Measurements from ENCODE around the gene MYD88.

Gene MYD88

GRCh38 chr3:38114052-38114874 is 24.2 kb upstream of the MYD88 start:
- DNase-seq: no peak

DNA sequence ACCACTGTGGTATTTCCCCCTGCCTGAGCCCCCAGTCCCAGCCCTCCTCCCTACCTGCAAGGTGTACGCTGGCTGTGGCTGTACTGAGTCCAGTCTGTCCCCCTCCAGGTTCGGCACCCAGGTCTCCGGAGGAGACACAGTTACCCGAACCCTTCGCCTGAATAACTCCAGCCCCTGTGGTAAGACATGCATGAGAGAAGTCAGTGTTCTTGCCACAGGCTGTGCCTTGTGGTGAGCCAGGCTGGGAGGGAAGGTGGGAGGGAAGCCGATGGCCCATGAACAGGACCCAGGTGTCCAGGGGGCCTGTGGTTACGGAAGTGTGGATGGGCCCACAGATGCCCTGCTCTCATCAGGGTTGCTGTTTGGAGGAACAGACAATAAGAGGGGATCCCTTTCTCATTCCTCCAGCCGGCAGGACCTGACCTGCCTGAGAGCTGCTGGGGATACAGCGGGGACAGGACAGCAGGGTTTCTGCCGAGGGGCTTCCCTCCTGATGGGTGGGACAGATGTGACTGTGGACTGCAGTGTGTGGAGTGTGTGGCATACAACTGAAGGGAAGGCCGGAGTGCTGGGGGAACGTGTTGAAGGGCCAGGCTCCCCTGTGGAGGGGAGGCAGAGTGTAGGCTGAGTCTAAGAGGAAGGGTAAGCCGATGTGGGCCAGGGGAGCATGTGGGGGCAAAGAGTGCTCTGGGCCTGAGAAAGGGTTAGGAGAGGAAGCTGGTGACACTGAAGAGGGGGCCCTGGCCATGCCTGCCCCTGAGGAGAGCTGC is 23.4 kb upstream of the MYD88 start:
- no peak for DNase-seq

DNA sequence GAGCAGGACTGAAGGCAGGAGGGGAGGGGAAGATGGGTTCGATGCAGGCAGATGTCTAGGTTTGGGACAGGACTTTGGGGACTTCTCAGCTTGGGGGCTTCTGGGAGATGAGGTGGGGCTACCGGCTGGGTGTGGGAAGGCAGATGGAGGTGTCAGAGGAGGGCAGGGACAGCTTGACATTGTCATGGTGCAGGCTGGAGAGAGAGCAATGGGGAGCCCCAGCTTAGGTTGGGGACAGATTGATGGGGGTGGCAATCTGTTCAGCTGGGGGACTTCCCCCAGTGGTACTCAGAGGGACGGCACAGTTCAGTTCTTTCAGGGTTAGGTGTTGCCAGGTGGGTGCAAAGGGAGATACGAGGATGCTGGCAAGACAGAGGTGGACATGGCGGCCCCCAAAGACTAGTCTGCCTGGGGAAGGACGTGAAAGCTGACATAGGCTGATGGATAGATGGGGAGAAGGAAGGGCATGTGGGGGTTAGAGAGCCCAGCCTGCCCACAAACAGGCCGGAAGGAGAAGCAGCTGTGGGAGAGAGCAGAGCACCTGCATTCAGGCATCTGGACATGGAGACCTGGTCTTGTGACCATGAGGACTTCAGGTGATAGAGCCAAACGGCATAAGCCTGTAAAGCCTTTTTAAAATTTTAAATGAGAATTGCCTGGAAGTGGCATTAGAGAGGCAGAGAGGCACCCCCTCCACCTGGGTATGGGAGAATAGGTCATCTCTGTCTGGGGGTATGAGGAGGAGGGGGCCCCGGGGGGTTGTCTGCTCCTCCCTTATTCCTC is 22.6 kb upstream of the MYD88 start:
- peak; percentile 37 for DNase-seq

GRCh38 chr3:38116471-38117162 is 21.8 kb upstream of the MYD88 start:
- DNase-seq: no peak

- DNase-seq: no peak
Observed at GRCh38 chr3:38117163-38117716, 21.2 kb upstream of the MYD88 start.

DNA sequence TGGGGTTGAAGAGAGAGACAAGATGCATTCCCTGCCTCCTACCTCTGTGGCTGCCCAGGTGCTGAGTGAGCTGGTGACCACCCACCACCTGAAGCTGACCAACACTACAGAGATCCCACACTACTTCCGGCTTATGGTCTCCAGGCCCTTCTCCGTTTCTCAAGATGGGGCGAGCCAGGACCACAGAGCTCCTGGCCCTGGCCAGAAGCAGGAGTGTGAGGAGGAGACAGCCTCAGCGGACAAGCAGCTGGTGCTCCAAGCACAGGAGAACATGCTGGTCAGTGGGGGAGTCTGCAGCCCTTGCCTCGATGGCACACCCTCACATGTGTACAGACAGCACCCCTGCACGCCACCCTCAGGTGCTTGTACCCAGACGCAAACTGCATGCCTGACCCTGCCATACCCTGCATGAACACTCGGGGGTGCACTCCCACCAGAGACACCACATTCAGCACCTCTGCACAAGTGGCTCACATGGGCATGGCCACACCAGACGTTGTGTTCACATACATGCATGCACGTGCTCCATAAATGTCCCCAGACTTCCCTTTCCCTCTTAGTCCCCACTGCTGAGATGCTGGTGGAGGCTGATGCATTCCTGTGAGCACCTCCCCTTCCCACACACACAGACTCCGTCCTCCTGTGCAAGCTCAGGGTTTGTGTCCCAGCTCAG is 20.6 kb upstream of the MYD88 start:
- DNase-seq: peak; percentile 72

DNA sequence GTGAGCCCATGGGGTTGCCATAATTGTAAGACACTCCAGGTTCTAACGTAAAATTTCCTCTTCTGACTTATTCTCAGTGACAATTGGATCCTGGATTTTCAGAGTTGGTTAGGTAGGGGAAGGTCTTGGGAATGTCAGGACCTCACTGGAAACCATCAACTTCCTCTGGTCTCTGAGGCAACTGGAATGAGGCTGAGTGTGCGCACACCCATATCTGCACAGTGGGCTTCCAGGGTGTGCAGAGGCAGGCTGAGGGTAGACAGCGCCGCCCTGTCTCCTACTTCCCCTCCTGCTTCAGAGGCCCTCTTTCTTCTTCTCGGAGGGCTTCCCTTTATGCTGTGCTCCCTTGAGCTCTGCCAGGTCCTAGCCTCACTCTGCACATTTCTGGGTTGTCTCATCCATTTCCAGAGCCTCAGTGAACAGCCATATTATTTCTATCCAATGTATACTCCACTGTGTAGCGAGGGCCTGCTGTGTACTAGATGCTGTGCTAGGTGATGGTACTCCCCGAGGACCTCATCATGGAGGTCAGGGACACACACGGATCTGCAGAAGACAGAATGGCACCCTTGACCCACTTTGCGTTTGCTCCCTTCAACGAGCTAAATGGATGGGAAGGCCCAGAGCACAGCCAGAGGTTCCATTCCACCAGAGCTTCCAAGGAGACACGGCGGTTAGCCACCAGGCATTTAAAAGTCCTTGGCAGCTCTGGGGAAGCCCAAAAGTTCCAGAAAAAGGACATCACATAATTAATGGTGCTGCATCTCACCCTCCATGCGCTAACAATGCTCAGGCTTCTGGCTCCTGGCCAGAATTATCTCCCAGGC is 19.8 kb upstream of the MYD88 start:
- DNase-seq: no peak

DNA sequence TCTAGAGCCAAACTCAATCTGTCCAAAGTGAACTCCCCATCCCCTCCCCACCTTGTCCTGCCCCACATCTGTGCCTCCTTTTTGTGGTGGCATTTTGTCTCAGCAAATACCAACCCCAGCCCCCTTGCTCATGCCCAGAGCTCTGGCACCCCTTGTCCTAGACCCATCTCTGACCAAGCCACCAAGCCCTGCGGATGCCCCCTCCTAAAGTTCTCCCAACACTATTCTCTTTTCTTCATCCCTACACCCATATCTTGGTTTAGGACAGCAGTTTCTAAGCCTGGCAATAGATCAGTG is 19.3 kb upstream of the MYD88 start:
- DNase-seq: no peak

DNA sequence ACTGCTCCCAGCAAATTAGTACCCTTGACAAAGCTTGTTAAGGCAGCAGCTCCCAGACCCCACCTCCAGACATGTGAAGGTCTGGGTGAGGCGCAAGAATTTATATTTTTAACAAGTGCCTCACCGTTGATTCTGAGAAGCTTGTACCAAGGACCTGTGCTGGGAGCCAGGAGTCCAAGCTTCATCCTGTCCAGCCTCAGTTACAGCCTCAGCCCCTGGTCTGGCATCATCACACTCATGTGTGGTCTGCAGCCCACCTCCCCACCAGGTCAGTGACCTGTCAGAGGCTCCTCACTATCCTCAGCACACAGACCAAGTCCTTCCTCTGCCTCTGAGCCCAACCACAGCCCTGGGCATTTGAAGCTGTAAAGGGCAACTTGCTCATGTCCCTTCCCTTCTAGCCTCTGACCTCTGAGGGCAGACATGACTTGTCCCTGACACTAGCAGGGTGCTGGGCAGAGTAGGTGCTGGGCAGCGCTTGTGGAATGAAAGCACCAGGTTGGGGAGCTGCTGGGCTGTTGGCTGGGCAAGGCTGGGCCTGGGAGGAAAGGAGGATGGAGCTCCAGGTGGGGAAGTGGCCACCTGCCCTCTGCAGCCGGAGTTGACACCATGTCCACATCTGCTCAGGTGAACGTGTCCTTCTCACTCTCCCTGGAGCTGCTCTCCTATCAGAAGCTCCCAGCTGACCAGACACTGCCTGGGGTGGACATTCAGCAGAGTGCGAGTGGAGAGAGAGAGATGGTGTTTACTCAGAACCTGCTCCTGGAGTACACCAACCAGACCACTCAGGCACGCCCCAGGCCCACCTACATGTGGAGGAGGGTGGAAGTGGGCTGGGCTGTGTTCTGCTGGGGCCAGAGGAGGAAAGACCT is 18.4 kb upstream of the MYD88 start:
- DNase-seq: no peak

DNA sequence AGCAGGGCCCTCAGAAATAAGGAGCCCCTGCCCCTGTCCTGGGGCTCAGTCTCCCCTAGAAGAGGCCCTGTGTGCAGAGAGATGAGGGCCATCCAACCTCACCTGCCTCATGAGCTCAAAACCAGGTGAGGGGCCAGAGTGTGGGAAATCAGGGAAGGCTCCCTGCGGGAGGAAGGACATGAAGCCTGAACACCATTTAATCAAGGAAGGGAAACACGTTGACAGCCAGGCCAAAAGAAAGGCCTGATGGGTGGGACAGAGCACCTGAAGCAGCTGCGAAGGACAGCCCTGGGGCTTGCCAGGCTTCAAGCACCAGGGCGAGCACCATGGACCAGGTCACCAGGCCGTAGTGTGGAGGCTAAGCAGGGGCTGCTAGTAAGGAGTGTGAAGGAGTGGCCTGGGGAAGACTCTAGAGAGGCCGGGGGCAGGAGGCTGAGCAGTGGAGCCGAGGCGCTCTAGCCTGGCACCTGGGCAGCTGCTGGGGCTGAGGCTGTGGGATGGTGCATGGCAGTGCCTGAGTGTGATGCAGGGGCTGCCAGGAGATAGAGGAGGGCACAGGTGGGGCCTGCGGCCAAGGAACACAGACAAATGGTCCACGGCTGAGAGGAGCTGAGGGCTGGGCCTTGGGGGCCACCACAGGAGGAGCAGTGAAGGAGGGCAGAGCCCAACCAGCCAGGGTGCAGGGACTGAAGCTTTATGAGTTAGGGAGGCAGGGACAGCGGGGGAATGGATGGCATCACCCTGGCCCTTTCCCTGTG is 17.6 kb upstream of the MYD88 start:
- no peak for DNase-seq

DNA sequence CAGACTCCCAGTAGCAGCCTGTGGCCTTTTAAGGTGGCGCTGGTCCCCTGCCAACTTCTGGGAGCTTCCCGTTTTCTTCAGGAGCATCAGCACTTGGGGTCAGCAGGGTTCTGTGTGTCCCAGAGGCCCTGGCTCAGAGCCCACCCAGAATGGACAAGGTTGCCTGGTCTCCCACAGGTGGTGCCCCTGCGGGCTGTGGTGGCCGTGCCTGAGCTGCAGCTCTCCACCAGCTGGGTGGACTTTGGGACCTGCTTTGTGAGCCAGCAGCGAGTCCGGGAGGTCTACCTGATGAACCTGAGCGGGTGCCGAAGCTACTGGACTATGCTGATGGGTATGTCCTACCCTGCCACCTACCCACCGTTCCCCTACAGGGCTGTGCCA is 17.0 kb upstream of the MYD88 start:
- DNase-seq: no peak

GRCh38 chr3:38121832-38122461 is 16.5 kb upstream of the MYD88 start:
- DNase-seq: no peak

DNA sequence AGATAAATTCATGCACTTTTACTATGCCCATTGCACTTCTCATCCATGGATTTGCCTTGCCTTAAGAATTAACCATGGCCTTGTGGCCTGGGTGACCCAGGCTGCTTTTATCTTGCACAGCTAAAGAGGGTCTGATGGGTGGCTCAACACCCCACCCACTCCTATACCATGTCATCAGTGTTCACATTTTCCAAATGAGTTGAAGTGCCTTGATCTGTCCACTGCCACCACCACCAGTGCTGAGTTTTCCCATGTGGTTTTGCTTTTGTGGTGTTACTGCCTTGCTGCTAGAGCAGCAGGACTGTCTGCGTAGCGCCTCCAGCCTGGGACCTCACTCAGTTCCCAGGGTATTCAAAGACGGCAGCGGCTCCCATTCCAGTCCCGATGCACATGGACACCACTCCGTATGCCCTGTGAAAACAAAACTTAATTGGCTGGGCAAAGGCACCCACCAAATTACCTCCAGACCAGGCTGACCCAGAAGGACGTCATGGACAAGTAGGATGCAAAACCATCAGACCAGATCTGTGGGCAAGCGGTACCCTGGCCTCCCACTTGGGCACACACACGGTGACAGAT is 15.7 kb upstream of the MYD88 start:
- DNase-seq: no peak

GRCh38 chr3:38124324-38125122 is 13.9 kb upstream of the MYD88 start:
- DNase-seq: no peak

DNA sequence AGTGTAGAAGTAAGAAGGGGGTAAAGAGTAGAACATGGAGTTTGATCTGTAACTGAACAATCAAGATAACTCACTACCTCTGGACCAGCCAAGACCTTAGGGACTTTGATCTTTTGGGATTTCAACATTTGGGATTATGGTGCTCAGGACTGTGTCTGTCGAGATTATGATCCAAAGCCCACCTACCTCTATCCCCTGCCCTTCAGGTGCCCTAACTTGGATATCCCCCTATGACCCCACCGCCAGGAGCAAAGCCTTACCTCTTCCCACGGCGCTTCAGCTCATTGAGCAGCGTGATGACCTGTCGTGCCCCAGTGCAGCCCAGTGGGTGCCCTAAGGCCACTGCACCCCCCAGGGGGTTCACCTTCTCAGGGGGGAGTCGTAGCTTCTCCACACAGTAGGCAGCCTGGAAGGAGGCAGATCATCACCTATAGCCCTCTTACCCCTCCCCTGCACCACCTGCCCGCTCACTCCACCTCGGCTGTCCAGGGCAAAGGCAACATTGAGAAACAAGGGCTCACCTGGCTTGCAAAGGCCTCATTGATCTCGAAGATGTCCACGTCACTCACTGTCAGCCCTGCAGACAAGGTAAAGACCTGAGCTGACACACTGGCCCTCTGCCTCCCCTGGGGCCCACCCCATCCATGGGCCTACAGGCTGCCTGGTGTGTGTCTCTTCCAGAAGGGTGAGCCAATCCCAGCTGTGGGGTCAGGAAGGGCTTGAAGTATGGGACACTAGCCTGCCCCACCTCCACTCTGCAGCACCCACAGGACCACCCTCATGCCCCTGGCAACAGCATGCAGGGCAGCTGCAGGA is 12.9 kb upstream of the MYD88 start:
- DNase-seq: no peak

DNA sequence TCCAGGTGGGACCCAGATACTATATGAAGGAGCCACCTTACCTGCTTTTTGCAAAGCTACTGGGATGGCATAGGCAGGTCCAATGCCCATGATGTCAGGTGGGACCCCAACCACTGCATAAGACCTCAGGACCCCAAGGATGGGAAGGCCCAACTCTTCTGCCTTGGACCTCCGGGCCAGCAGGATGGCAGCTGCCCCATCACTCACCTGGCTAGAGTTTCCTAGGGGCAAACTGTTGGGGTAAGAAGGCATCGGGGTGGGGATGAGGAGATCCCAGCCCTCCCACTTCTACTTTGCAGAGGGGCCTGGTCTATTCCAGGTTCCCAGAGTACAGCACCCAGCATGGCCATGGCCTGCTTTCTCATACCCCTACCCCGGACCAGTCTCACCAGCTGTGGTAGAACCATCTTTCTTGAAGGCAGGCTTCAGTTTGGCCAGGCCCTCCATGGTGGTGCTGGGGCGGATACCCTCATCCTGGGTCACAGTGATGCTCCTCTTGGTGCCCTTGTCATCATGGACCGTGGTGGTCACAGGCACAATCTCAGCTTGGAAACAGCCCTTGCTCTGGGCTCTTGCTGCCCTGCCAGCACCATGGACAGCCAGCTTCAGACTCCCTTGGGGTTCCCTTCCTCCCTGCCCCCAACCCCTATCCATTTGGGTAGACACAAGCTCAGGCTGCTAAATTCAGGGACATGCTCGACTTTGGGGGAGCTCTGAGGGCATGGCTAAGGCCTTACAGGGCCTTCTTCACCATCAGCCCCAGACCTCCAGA is 12.2 kb upstream of the MYD88 start:
- DNase-seq: no peak

Measured in RPMI8226 (cell line).